Forelimb muscle (tissue), 1 donor: ENCODE measurements around the gene GCHFR. TPM values are rescaled to one million over a fixed set of nuclear protein-coding genes. Genes with fewer than 3 reads are reported as not detected.
A peak's percentile ranks its signal among the peaks of the same experiment; 100 is the strongest.

ENCODE experiments used
- DNase-seq: peaks from one replicate; pipeline ENCODE4 v3.0.0-alpha.2; 2013; ENCODE audit warnings: low read depth
- polyA plus RNA-seq: library from polyadenylated mRNA; unstranded; fragments of 120-200 nt; gene quantifications from one replicate; pipeline ENCODE4 v1.2.1, GENCODE V29; 2013; ENCODE audit not compliant: insufficient read length

Gene GCHFR
- 5.6 TPM for polyA plus RNA-seq

GRCh38 chr15:40763801-40764628, at the start of gene GCHFR:
GCHFR (plus strand) TSS chr15:40764068; CDS start chr15:40764181, 113 bp downstream.
- no peak for DNase-seq

DNA sequence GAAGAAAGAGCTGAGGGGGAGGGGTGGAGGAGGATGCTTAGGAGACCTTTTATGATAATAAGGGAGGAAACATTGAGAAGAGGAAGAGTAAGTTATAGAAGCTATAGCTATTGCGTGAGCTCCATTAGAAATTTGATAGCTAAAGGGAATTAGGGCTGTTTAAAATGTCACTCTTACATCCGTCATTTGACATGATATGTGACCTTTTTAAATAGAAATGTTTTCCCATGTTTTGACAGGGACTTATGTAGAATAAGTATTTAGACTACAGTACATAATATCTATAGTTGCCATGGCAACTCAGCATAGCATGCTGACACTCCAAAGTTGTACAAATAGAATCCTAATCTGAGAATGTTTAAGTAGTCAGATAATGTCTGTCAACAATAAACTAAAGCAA, 49.7 kb upstream of the GCHFR start:
- no peak for DNase-seq

DNA sequence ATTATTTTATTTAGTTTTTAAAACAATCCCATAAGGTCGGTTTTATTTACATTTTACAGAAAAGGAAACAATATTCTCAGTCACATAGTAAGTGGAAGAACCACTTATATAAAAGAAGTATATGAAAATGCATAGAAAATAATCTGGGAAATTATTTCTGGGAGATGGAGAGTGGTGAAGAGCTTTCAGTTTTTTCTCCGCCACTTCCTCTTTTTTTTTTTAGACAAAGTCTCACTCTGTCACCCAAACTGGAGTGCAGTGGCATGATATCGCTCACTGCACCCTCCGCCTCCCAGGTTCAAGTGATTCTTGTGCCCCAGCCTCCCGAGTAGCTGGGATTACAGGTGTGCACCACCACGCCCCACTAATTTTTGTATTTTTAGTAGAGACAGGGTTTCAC, 47.7 kb upstream of the GCHFR start:
- no peak for DNase-seq

- DNase-seq: no peak
These were observed 42.2 kb upstream of the GCHFR start for GRCh38 chr15:40721701-40722100.

DNA sequence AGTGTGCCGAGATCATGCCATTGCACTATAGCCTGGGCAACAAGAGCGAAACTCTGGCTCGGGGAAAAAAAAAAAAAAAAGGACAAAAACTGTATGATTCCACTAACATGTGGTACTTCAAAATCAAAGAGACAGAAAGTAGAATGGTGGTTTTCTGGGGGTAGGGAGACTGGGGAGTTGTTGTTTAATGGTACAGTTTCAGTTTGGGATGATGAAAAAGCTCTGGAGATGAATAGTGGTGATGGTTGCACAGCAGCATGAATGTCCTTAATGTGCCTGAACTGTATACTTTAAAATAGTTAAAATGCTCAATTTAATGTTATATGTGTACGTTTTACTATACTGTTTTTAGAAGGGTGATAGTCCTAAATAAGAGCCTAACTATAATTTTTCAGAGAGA, 41.5 kb upstream of the GCHFR start:
- no peak for DNase-seq

- no peak for DNase-seq
These were observed 40.9 kb upstream of the GCHFR start for GRCh38 chr15:40722934-40723333.

DNA sequence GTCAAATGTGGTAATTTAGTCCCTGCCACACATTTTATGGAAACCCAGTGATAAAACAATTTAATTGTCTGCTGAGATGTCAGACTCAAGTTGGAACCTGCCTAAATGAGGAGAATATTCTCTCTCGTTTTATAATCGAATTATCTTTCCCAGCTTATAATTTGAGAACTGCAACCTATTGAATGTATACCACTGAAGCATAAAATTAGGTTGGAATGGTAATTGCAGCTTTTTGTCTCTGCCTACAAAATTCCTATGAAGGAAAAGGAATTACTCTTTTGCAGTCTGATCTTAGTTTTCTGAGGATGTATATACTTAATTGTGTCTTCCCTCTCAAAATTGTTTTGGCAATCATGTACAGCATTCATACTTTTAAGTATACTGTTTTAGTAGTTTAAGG, 39.9 kb upstream of the GCHFR start:
- no peak for DNase-seq

DNA sequence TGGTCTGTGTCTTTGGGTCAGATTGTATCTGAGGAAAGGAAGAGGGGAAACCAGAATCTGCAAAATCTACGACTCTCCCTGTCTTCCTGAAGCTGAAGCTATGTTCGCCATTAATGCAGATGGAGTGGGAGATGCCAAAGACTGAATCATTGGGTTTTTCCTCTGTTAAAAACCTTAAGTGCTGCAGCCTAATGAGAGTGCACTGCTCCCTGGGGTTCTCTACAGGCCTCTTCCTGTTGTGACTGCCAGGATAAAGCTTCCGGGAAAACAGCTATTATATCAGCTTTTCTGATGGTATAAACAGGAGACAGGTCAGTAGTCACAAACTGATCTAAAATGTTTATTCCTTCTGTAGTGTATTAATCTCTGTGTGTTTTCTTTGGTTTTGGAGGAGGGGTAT, 32.8 kb upstream of the GCHFR start:
- peak; percentile 28 for DNase-seq

DNA sequence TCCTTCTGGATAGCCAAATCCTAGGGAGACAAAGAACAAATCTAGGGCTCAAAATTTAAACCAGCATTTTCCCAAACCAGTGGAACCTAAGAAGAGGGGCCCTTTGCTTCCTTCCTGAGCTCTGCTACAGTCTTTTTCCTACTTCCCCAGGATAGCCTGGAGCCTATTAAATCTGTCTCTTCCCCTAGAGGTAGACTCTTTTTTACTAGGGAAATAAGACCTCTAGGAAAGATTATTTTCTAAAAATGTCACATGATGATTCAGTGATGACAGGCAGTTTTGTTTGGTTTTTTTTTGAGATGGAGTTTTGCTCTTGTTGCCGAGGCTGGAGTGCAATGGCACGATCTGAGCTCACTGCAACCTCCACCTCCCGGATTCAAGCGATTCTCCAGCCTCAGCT, 27.3 kb upstream of the GCHFR start:
- DNase-seq: no peak

GRCh38 chr15:40737048-40737447, 26.8 kb upstream of the GCHFR start:
- DNase-seq: no peak

DNA sequence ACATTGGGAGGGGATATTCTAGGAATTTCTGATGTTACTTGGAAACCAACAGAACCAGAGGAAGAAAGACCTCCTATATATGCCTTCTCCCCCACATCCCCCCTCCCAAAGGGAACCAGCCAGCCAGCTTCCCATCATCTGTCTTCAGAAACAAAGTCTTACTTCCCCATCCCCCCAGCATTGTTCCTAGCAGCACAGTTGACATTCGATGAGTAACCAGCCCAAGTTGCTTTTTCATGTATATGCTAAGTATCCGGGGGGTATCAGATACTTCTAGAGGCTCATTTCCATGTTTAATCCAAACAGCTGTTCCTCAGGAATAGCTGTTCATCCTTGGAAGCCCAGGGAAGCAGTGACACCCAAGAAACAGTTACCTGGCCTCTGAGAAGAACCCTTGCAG, 24.8 kb upstream of the GCHFR start:
- no peak for DNase-seq

- no peak for DNase-seq
These were observed 24.0 kb upstream of the GCHFR start for GRCh38 chr15:40739854-40740253.

GRCh38 chr15:40743485-40743901, 20.4 kb upstream of the GCHFR start:
- no peak for DNase-seq

DNA sequence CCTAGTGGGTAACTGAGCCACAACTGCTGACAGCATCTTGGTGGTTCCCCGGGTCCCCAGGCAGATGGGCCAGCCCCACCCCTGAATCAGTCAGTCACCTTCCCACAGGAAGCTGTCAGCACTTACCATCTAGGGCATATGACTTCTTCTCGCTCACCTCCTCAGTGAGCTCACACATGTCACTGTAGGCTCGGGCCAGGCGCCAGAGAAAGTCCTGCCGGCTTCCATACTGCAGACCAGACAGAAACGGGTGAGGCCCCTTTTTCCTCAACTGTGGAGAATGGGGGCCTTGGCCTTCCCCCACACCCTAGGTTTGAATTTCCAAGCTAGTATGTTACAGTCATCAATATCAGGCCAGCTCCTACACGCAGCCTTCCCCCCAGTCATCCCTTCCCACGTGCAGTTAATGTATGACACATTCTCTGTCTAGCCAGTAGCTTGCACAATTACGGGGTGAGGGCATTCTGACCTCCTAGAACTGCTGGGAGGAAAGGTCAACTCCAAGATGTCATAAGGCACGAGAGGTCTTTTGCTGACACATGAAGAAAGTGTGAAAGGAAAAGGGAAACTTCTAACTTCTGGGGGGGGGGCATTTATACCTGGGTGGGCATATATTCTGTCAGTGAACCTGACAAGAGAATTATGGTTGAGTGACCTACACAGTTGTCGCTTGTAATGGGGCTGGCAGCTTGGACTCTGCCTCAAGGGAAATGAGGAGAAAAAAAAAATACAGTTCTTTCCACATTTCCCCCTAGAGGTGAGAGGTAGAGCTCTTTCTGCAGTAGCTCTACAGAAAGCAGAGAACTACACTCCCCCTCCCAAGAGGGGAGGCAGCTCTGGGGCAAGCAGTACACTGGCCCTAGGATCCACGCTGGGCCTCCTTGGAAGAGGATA, 19.7 kb upstream of the GCHFR start:
- DNase-seq: no peak

GRCh38 chr15:40744815-40745152, 19.1 kb upstream of the GCHFR start:
- no peak for DNase-seq

GRCh38 chr15:40746916-40747418, 16.9 kb upstream of the GCHFR start:
- no peak for DNase-seq

DNA sequence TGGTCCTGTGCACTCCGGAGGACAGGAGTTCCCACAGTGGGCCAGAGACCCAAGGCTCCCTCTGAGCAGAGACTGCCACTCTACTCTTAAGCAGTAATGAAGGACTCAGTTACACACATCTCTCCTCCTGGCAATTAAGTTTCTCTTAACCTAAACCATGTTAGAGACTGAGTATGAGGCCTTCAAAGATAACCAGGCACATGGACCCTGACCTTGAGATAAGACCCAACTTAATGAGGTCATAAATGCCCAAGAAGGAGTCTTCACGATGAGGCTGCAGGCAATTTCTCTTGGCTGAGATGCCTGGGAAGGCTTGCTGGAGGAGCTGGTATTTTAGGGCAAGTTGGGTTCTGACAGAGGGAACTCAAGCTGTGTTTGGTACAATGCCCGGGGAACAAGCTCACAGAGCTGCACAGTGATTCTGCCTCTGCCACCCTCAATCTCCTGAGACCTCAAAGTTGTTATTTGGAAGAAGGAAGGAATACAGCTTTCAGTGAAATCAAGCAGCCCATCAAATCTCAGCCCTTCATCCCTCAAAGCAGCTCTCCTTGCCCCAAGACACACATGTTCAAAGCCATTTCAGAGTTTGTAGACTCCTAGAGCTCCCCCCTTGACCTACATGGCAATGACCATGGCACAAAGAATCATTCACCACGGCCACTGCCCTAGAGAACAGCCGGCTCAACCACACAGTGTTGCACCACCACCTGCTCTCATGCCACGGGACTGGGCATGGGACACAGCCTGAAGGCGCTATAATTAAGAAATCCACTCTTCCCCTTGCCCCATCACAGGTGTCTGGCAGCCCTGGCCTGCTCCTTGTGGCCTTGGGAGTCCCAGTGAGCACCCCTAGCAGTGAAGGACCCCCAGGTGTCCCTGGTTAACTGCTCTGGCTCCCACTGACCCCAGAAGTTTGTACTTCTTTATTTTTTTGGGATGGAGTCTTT, 15.9 kb upstream of the GCHFR start:
- DNase-seq: no peak

DNA sequence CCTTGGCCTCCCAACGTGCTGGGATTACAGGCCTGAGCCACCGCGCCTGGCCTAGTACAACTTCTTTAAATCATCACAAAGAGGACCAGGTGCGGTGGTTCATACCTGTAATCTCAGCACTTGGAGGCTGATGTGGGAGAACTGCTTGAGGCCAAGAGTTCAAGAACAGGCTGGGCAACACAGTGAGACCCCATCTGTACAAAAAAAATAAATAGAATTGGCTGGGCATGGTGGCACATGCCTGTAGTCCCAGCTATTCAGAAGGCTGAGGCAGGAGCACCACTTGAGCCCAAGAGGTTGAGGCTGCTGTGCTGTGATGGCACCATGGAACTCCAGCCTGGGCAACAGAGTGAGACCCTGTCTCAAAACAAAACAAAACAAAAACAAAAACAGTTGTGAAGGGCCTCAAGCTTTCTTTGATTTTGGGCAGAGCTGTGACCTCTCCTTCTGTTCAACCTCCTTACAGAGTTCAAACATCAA, 14.7 kb upstream of the GCHFR start:
- DNase-seq: no peak

- DNase-seq: no peak
These were observed 13.0 kb upstream of the GCHFR start for GRCh38 chr15:40750885-40751284.

- DNase-seq: no peak
These were observed 12.1 kb upstream of the GCHFR start for GRCh38 chr15:40751745-40752144.

DNA sequence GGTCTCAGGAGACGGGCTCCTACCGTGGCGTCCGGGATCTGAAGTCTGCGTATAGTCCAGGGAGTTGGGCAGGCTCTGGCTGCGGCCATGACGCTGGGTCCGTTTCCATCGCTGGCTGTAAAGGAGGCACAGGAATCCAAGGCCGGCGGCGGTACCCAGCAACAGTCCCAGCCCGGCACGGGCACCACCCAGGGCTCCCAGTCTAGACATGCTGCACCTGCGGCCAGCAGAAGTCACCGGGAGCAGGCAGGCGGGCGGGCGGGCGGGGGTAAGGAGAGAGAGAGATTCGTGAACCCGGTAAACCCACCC, 9.3 kb upstream of the GCHFR start:
- no peak for DNase-seq
